KMS-11 (cell line): ENCODE results near the gene RARB.

Experiments
- H2AFZ ChIP-seq: fragments of 200-600 bp; sonication (generic); 2 replicates; pipeline ENCODE4 v1.6.1; 2016; ENCODE audit warnings: antibody characterized with exemption, mixed run types, low read depth
- H3K27ac ChIP-seq: fragments of 200-600 bp; sonication (generic); 2 replicates; pipeline ENCODE4 v1.6.1; 2016; ENCODE audit warnings: mild to moderate bottlenecking, mixed run types
- H3K27me3 ChIP-seq: fragments of 200-600 bp; sonication (generic); 2 replicates; pipeline ENCODE4 v1.6.1; 2017; ENCODE audit warnings: mild to moderate bottlenecking, low read depth, mixed run types, moderate library complexity; ENCODE audit not compliant: insufficient read depth
- H3K36me3 ChIP-seq: fragments of 200-600 bp; sonication (generic); 2 replicates; pipeline ENCODE4 v1.6.1; 2017; ENCODE audit warnings: mild to moderate bottlenecking, mixed run types; ENCODE audit not compliant: insufficient read depth
- H3K4me1 ChIP-seq: fragments of 200-600 bp; sonication (generic); 2 replicates; pipeline ENCODE4 v1.6.1; 2016; ENCODE audit warnings: mild to moderate bottlenecking, low read depth, mixed run types; ENCODE audit not compliant: poor library complexity, severe bottlenecking
- H3K4me2 ChIP-seq: fragments of 200-600 bp; sonication (generic); 2 replicates; pipeline ENCODE4 v1.7.0; 2016; ENCODE audit warnings: mild to moderate bottlenecking, mixed run types
- H3K4me3 ChIP-seq: fragments of 200-600 bp; sonication (generic); IDR thresholded peaks from 2 replicates; pipeline ENCODE4 v1.6.1; 2017; ENCODE audit warnings: low read depth, low read length, mixed read lengths; ENCODE audit not compliant: insufficient read depth
- H3K79me2 ChIP-seq: fragments of 200-600 bp; sonication (generic); 2 replicates; pipeline ENCODE4 v1.6.1; 2016; ENCODE audit warnings: low read depth, mixed run types; ENCODE audit not compliant: insufficient read depth
- H3K9ac ChIP-seq: fragments of 200-600 bp; sonication (generic); 2 replicates; pipeline ENCODE4 v1.6.1; 2016; ENCODE audit warnings: mild to moderate bottlenecking, mixed run types
- H4K20me1 ChIP-seq: fragments of 200-600 bp; sonication (generic); 2 replicates; pipeline ENCODE4 v1.6.1; 2016; ENCODE audit warnings: mild to moderate bottlenecking, mixed run types; ENCODE audit not compliant: insufficient read depth
- CTCF ChIP-seq: fragments of 200-600 bp; sonication (generic); conservative IDR thresholded peaks from 2 replicates; pipeline ENCODE4 v1.6.1; 2017; ENCODE audit warnings: low read depth, mild to moderate bottlenecking, antibody characterized with exemption, low read length, moderate library complexity, mixed read lengths

RARB gene

GRCh38 chr3:25581823-25582222 lies 153.8 kb downstream of the RARB start:
- Histone ChIP-seq H3K27ac (no peak overlapping the region), H3K27me3 (no peaks in the 10 kb centered on the region)
- no peak for TF ChIP-seq CTCF

GRCh38 chr3:25582242-25582641 lies 154.2 kb downstream of the RARB start:
- no peak for TF ChIP-seq CTCF

More at GRCh38 chr3:25581823-25582222, 153.8 kb downstream of the RARB start:
- Histone ChIP-seq H3K79me2 (no peaks in the 10 kb centered on the region), H3K36me3 (no peaks in the 10 kb centered on the region), H3K4me3 (no peak overlapping the region), H2AFZ (no peak overlapping the region), H4K20me1 (no peaks in the 10 kb centered on the region), H3K9ac (no peak overlapping the region), H3K4me1 (no peaks in the 10 kb centered on the region), H3K4me2 (no peak overlapping the region)

GRCh38 chr3:25583343-25583742 lies 155.3 kb downstream of the RARB start:
- H3K9ac ChIP-seq = no peak overlapping the region
- no peak overlapping the region for H3K4me3 ChIP-seq
- no peaks in the 10 kb centered on the region for H3K79me2 ChIP-seq
- H3K27me3 ChIP-seq = no peaks in the 10 kb centered on the region
- H3K36me3 ChIP-seq = no peaks in the 10 kb centered on the region
- no peak overlapping the region for H2AFZ ChIP-seq
- H4K20me1 ChIP-seq = no peaks in the 10 kb centered on the region
- no peak overlapping the region for H3K27ac ChIP-seq
- H3K4me2 ChIP-seq = no peak overlapping the region
- H3K4me1 ChIP-seq = no peaks in the 10 kb centered on the region
- TF ChIP-seq CTCF = no peak

More at GRCh38 chr3:25582242-25582641, 154.2 kb downstream of the RARB start:
- Histone ChIP-seq H3K4me1 (no peaks in the 10 kb centered on the region), H3K4me2 (no peak overlapping the region), H3K36me3 (no peaks in the 10 kb centered on the region), H3K79me2 (no peaks in the 10 kb centered on the region), H3K9ac (no peak overlapping the region), H4K20me1 (no peaks in the 10 kb centered on the region), H3K27ac (no peak overlapping the region), H3K4me3 (no peak overlapping the region), H2AFZ (no peak overlapping the region), H3K27me3 (no peaks in the 10 kb centered on the region)

- no peak for TF ChIP-seq CTCF
- H3K27me3 ChIP-seq = no peaks in the 10 kb centered on the region
- no peak overlapping the region for H3K4me2 ChIP-seq
- no peak overlapping the region for H3K27ac ChIP-seq
- no peaks in the 10 kb centered on the region for H3K36me3 ChIP-seq
- H3K9ac ChIP-seq = no peak overlapping the region
- no peaks in the 10 kb centered on the region for H3K79me2 ChIP-seq
- H4K20me1 ChIP-seq = no peaks in the 10 kb centered on the region
- H3K4me3 ChIP-seq = no peak overlapping the region
- no peaks in the 10 kb centered on the region for H3K4me1 ChIP-seq
- no peak overlapping the region for H2AFZ ChIP-seq
Measured at GRCh38 chr3:25584011-25584789, 156.1 kb downstream of the RARB start.
